ENCODE measurements around the gene SUPT7L.
"Not testable (repeated sequence)": the region's sequence is repeated elsewhere in the genome, so short reads cannot be mapped to it uniquely, and the experiment has no call there.

The SUPT7L gene
- total RNA-seq: 53.7 to 138 (median 71.3) reads per million in 3 experiments

GRCh38 chr2:27663285-27664153 lies at the start of gene SUPT7L, which contains the start of gene SLC4A1AP:
SUPT7L (minus strand) TSS chr2:27663614; CDS start chr2:27662192, 1,422 bp downstream.
SLC4A1AP (plus strand) TSS chr2:27663889; CDS start chr2:27663915, 26 bp downstream.
- peak; percentile 80 for DNase-seq

- DNase-seq: no peak
These were observed 49.8 kb upstream of the SUPT7L start for GRCh38 chr2:27713201-27713600.

GRCh38 chr2:27712522-27712921 lies 49.1 kb upstream of the SUPT7L start:
- DNase-seq: no peak

- DNase-seq: no peak
These were observed 48.4 kb upstream of the SUPT7L start for GRCh38 chr2:27711804-27712203.

GRCh38 chr2:27710640-27711430 lies 47.4 kb upstream of the SUPT7L start:
- DNase-seq: no peak

DNA sequence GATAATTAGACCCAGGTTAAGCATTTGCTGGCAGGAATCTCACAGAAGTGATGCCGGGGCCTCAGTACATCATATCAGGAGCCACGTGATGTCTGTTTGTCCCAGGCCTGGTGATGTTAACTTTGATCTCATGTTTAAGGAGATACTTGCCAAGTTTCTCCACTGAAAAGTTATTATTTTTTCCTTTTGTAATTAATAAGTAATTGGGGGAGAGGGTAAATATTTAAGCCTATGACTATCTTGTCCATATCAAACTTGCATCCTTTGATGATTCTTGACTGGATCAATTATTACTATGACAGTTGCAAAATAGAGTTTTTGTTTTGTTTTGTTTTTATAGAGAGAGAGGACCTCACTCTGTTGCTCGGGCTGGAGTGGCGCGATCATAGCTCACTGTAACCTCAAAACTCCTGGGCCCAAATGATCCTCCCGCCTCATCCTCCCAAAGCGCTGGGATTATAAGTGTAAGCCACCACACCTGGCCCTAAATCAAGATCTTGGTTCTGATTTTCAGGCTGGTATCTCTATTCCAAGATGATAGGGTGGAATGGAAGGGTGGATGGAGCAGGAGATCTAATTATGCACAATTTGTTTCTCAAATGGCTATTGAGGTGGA lies 46.7 kb upstream of the SUPT7L start:
- no peak for DNase-seq

DNA sequence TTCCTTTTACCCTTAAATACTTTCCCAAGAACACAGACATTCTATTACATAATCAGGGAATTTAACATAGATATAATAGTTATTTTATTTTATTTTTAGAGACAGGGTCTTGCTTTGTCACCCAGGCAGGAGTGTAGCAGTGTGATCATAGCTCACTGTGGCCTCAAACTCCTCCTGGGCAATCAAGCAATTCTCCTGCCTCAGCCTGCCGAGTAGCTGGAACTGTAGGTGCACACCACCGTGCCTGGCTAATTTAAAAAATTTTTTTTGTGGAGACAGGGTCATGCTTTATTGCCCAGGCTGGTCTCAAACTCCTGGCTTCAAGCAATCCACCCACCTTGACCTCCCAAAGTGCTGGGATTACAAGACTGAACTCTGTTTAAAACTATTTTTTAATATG lies 45.9 kb upstream of the SUPT7L start:
- DNase-seq: no peak

DNA sequence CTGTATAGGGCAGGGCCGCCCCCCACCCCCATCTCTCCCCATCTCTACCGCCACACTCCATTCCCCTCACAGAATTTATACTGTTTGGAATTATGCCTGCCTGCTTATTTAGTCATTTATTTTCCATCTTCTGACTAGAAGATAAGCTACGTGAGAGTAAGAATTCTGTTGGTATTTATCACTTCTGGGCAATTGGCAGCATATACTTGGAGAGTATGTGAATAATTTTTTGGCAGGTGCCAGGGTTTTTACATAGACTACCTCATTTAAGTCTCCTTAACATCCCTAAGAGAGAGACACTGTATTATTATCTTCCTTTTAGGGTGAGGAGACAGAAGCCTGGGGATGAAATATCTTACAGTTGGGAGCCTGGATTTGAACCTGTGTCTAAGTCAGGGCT lies 45.3 kb upstream of the SUPT7L start:
- DNase-seq: no peak

GRCh38 chr2:27708257-27708654 lies 44.8 kb upstream of the SUPT7L start:
- DNase-seq: no peak

- no peak for DNase-seq
These were observed 44.2 kb upstream of the SUPT7L start for GRCh38 chr2:27707462-27708256.

GRCh38 chr2:27705851-27706622 lies 42.6 kb upstream of the SUPT7L start:
- DNase-seq: no peak

- DNase-seq: no peak
These were observed 41.0 kb upstream of the SUPT7L start for GRCh38 chr2:27704342-27704876.

DNA sequence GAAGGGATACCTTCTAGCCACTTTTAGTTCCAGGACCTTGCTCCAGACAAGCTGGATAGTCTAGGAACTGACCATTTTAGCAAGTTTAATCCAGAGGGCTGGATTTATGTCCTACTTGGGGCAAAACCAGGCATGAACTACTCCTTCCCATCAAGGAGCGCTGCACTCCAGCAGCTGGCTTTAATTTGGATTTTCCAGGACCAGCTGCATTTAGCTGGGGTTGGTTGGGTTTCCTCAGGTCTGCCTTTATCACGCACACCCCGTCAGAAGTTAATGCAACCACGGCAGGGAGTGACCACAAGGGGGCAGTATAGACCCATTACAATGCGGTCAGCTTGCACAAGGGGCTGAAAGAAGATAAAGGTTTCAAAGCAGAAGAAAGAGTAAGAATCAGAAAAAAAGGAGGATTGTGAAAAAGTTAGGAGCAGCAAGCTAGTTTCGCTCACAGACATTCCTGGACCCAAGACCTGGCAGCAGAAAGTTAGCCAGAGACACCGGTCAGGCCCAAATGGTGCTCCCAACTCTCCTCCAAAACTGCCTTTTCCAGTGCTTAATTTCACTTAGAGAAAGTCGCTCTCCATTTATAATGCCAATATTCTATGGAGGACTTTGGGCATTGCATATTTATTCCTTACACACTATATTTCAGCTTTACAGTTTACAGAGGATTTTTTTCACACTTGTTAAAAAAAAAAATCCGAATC lies 40.4 kb upstream of the SUPT7L start:
- DNase-seq: peak; percentile 73

GRCh38 chr2:27702302-27702701 lies 38.9 kb upstream of the SUPT7L start:
- no peak for DNase-seq

DNA sequence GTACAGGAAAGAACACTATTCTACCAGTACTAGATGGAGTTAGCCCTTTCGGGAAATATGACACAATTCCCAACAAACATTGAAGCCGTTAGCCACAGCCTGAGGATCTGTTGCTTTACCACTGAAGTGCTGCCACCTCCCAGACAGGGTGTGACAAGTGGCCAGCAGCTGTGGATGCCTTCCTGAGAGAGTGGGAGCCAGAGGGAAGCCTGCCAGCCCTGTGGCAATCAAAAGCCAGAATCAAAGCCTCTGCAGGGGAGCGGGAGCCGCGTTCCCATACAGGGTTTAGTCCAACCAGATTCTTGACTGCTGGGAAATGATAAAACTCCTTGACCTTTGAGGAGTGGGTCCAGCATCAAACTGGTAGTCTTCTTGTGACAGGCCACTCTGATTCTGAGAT lies 38.3 kb upstream of the SUPT7L start:
- DNase-seq: no peak

- no peak for DNase-seq
These were observed 34.2 kb upstream of the SUPT7L start for GRCh38 chr2:27697660-27698059.

- no peak for DNase-seq
These were observed 26.6 kb upstream of the SUPT7L start for GRCh38 chr2:27690052-27690451.

- DNase-seq: no peak
These were observed 26.0 kb upstream of the SUPT7L start for GRCh38 chr2:27689424-27689823.

DNA sequence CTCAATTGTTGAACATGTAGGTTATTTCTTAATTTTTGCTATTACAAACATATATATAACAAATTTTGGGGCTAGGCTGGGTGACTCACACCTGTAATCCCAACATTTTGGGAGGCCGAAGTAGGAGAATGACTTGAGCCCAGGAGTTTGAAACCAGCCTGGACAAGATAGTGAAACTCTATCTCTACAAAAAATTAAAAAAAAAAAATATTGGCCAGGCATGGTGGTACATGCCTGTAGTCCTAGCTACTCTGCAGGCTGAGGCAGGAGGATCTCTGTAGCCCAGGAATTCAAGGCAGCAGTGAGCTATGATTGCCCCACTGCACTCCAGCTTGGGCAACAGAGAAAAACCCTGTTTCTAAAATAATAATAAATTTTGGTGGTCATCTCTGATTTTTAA lies 23.8 kb upstream of the SUPT7L start:
- DNase-seq: no peak

DNA sequence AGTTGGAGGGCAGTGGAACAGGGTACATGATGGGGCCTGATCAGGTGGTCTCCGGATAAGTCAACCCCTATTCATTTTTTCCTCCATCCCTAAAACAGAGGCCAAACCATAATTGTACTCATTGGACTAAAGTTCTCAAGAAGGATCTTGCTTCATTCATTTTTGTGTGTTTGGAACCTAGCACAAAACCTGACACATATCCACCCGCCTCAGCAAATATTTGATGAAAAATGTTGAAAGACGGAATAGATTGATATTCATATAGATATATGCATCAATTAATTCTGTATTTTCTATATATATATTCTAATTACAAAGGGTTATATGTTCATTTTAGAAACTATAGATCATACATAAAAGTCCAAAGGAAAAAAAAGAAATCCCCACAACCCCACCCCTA lies 22.2 kb upstream of the SUPT7L start:
- DNase-seq: no peak

DNA sequence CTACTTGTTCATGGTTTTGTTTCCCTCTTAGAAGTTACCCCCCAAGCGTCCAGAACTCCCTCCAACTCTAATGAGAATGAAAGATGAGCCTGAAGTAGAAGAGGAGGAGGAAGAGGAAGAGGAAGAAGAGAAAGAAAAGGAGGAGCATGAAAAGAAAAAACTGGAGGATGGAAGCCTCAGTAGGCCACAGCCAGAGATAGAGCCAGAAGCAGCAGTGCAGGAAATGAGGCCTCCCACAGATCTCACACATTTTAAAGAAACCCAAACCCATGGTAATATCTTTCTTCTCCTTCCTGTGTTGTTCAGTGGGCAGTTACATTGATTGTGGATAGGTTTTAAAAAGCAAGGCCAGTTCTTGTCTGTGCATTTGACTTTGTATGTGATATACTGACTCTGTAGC lies 21.6 kb upstream of the SUPT7L start:
- not testable (repeated sequence) for DNase-seq
